Astrocyte of the spinal cord (primary cell): ENCODE data around the gene CDK8.

Experiments used
- DNase-seq: peaks from one replicate; pipeline ENCODE4 v3.0.0; 2011; ENCODE audit warnings: low read depth, low spot score
- H3K4me3 ChIP-seq: 2 replicates; pipeline ENCODE4 v1.5.1; 2011; ENCODE audit warnings: low read depth, mild to moderate bottlenecking, low read length, moderate library complexity
- CTCF ChIP-seq: IDR thresholded peaks from 2 replicates; pipeline ENCODE4 v1.5.1; 2012; ENCODE audit warnings: low read depth, mild to moderate bottlenecking, low read length, inconsistent platforms
- in situ Hi-C: cut with HindIII; loops from 2 replicates; pipeline ENCODE4 v1.10.0; 2017; ENCODE audit warnings: low sequenced_read_pairs

The CDK8 gene

DNA sequence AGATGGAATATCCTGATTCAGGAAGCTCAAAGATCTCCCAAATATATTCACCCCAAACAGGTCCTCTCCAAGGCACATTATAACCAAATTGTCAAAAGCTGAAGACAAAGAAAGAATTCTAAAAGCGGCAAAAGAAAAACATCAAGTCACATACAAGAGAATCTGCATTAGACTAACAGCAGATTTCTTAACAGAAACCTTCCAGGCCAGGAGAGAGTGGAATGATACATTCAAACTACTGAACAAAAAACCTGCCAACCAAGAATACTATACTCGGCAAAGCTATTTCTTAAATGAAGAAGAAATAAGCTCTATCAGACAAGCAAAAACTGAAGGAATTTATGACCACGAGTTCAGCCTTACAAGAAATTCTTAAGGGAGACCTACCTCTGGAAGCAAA lies 183.0 kb downstream of the CDK8 start:
- in situ Hi-C loops, result no loop called here
- DNase-seq, result no peak
- TF ChIP-seq CTCF, result no peak
- no peak overlapping the region for H3K4me3 ChIP-seq

DNA sequence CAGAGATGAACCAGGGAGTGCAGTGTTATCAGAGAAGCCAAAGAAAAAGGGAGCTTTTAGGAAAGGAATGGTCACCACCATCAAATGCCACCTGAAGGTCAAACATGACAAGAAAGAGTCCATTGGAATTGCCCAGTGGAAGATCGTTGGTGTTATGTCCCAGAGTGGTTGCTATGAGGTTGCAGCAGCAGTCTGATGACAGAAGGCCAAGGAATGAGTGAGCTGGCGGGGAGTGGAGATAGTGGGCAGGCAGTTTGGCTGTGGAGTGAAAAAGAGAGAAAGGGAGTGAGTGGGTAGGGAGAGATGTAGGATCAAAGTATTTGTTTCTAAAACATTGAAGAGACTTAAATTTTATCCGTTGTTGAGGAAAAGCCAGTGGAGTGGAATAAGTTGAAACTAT lies 186.2 kb downstream of the CDK8 start:
- no peak overlapping the region for H3K4me3 ChIP-seq
- in situ Hi-C loops, result no loop called here
- no peak for TF ChIP-seq CTCF
- no peak for DNase-seq

DNA sequence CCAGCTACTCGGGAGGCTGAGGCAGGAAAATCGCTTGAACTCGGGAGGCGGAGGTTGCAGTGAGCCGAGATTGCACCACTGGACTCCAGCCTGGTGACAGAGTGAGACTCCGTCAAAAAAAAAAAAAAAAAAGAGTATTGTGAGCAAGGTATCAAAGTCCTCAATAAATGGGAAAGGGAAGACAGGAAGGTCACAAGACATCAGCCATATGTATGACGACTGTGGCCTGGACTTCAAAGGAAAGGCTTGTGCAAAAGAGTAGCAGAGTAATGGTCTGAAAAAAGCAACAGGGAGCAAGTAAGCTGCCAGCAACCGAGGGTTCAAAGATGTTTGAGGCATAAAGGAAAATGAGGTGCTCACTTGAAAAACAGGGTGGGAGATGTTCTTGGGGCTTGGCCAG lies 187.5 kb downstream of the CDK8 start:
- no peak for TF ChIP-seq CTCF
- in situ Hi-C loops, result no loop called here
- no peak overlapping the region for H3K4me3 ChIP-seq
- DNase-seq, result no peak

- in situ Hi-C loops, result no loop called here
- peak; percentile 6 for DNase-seq
- no peak overlapping the region for H3K4me3 ChIP-seq
- no peak for TF ChIP-seq CTCF
Measured at GRCh38 chr13:26442541-26442940, 188.6 kb downstream of the CDK8 start.

DNA sequence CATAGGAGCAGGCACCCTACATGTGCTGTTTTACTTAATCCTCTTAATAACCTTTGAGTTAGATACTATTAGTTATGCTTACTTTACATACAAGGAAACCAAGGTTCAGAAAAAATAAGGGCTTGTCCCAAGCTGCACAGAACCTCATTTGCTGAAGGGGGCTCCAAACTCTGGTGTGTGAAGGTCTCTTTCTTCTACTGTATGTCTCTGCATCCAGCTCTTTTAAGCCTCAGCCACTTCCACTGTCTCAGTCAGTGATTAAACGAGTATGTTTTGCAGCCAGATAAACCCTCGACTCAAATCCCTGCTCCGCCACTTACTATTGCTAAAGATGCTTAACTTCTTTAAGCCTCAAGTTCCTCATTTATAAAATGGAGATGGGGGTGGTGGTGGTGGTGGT lies 191.2 kb downstream of the CDK8 start:
- TF ChIP-seq CTCF, result no peak
- no peak for DNase-seq
- H3K4me3 ChIP-seq, result no peak overlapping the region
- in situ Hi-C loops, result no loop called here

DNA sequence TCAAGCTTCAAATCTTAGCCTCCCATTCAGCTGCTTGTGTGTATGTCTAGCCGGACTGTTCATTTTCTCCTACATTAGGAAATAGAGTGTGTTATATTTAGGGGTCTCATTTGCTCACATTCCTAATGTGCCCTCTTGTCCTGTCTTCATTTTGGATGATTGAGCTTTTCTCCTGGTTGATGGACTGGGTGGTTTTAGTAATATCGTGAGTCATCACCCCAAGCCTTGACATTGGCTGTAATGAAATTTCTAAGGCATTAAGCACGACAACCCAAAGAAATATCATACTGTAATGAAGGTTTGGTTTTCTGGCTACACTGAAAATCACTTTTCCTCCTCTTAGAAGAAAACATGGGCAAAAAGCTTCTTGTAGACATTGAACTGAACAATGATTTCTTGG lies 192.8 kb downstream of the CDK8 start:
- TF ChIP-seq CTCF, result no peak
- in situ Hi-C loops, result no loop called here
- H3K4me3 ChIP-seq, result no peak overlapping the region
- DNase-seq, result no peak

GRCh38 chr13:26448032-26448431 lies 194.1 kb downstream of the CDK8 start:
- DNase-seq, result no peak
- TF ChIP-seq CTCF, result no peak
- no peak overlapping the region for H3K4me3 ChIP-seq
- in situ Hi-C loops, result no loop called here
